Stimulated activated CD8-positive, alpha-beta memory T cell treated with anti-CD3 and anti-CD28 coated beads, Interleukin-15, amount 100 ng/mL, for 24 hours (primary cell): ENCODE measurements around the gene LHX2.
"Not testable (repeated sequence)": the region's sequence is repeated elsewhere in the genome, so short reads cannot be mapped to it uniquely, and the experiment has no call there.

ENCODE experiments used
- DNase-seq: peaks from one replicate; pipeline ENCODE4 v3.0.0-alpha.2; 2020; ENCODE audit warnings: low read depth

LHX2 gene

GRCh38 chr9:124011460-124012301 lies at the start of gene LHX2:
Gene LHX2, plus strand, starts transcription at chr9:124011768. Its CDS starts 581 bp downstream, at chr9:124012349.
- no peak for DNase-seq

GRCh38 chr9:123964761-123965160 lies 46.8 kb upstream of the LHX2 start:
- no peak for DNase-seq

- DNase-seq, result no peak
These were observed 45.5 kb upstream of the LHX2 start for GRCh38 chr9:123965801-123966686.

- no peak for DNase-seq
These were observed 44.2 kb upstream of the LHX2 start for GRCh38 chr9:123967323-123967722.

GRCh38 chr9:123972618-123973017 lies 39.0 kb upstream of the LHX2 start:
- no peak for DNase-seq

- DNase-seq, result no peak
These were observed 37.9 kb upstream of the LHX2 start for GRCh38 chr9:123973590-123974223.

- DNase-seq, result no peak
These were observed 37.1 kb upstream of the LHX2 start for GRCh38 chr9:123974471-123974870.

GRCh38 chr9:123975871-123976270 lies 35.7 kb upstream of the LHX2 start:
- no peak for DNase-seq

- not testable (repeated sequence) for DNase-seq
These were observed 35.0 kb upstream of the LHX2 start for GRCh38 chr9:123976579-123976978.

GRCh38 chr9:123978981-123979380 lies 32.6 kb upstream of the LHX2 start:
- DNase-seq, result no peak

- no peak for DNase-seq
These were observed 29.0 kb upstream of the LHX2 start for GRCh38 chr9:123982535-123982934.

GRCh38 chr9:123983047-123983446 lies 28.5 kb upstream of the LHX2 start:
- DNase-seq, result no peak

- no peak for DNase-seq
These were observed 26.8 kb upstream of the LHX2 start for GRCh38 chr9:123984802-123985201.

- DNase-seq, result no peak
These were observed 25.7 kb upstream of the LHX2 start for GRCh38 chr9:123985869-123986268.

- no peak for DNase-seq
These were observed 21.1 kb upstream of the LHX2 start for GRCh38 chr9:123990427-123990826.

- DNase-seq, result not testable (repeated sequence)
These were observed 18.9 kb upstream of the LHX2 start for GRCh38 chr9:123992679-123993078.

GRCh38 chr9:123996731-123997421 lies 14.7 kb upstream of the LHX2 start:
- no peak for DNase-seq

GRCh38 chr9:123997665-123998277 lies 13.8 kb upstream of the LHX2 start:
- DNase-seq, result no peak

GRCh38 chr9:123998278-123998925 lies 13.2 kb upstream of the LHX2 start:
- DNase-seq, result no peak

GRCh38 chr9:123998970-123999621 lies 12.5 kb upstream of the LHX2 start:
- no peak for DNase-seq
